Lower leg skin (tissue), 4 donors: ENCODE measurements around the gene SRCIN1. TPM values are rescaled to one million over a fixed set of nuclear protein-coding genes. Genes with fewer than 3 reads are reported as not detected.

Source experiments
- DNase-seq, 2 donors: peaks; one replicate each; pipeline ENCODE4 v3.0.0-alpha.2; 2019; ENCODE audit warnings: low spot score in 2 of 2
- H3K4me3 ChIP-seq: fragments of 200-600 bp; sonication (generic); 2 replicates; pipeline ENCODE4 v1.5.1; 2017; ENCODE audit warnings: mild to moderate bottlenecking, low read depth; ENCODE audit not compliant: poor library complexity, severe bottlenecking
- POLR2A ChIP-seq, 2 donors: fragments of 450-650 bp; IDR thresholded peaks; one replicate each; pipeline ENCODE4 v1.6.1; 2016 to 2017; ENCODE audit warnings: antibody characterized with exemption in 2 of 2, mild to moderate bottlenecking in 1 of 2, moderate library complexity in 1 of 2
- WGBS, 2 donors: methylation state at CpG; one replicate each; pipeline ENCODE4 v1.1.5; 2018; 5-methylcytosine and 5-hydroxymethylcytosine counted together
- intact Hi-C: fragments of 100-400 bp; cut with DNase I; formaldehyde crosslinking; loops from one replicate; pipeline ENCODE4 v1.15.0; 2023; ENCODE audit warnings: low total_unique reads
- total RNA-seq, 4 donors: library from RNA; depleted of rRNA; stranded (reverse); fragments of >200 nt; gene quantifications; one replicate each; pipeline ENCODE4 v1.1.0, GENCODE V29; 2016
- TF ChIP-seq, protein P1 (sequence below), 3 donors: fragments of 450-650 bp; IDR thresholded peaks; one replicate each; pipeline ENCODE4 v1.5.1; 2016; ENCODE audit warnings: antibody characterized with exemption in 3 of 3, mild to moderate bottlenecking in 3 of 3, moderate library complexity in 2 of 3

Gene SRCIN1
- total RNA-seq, 4 donors from 2014 or later, result 12.0 to 20.2 (median 15.6) TPM

DNA sequence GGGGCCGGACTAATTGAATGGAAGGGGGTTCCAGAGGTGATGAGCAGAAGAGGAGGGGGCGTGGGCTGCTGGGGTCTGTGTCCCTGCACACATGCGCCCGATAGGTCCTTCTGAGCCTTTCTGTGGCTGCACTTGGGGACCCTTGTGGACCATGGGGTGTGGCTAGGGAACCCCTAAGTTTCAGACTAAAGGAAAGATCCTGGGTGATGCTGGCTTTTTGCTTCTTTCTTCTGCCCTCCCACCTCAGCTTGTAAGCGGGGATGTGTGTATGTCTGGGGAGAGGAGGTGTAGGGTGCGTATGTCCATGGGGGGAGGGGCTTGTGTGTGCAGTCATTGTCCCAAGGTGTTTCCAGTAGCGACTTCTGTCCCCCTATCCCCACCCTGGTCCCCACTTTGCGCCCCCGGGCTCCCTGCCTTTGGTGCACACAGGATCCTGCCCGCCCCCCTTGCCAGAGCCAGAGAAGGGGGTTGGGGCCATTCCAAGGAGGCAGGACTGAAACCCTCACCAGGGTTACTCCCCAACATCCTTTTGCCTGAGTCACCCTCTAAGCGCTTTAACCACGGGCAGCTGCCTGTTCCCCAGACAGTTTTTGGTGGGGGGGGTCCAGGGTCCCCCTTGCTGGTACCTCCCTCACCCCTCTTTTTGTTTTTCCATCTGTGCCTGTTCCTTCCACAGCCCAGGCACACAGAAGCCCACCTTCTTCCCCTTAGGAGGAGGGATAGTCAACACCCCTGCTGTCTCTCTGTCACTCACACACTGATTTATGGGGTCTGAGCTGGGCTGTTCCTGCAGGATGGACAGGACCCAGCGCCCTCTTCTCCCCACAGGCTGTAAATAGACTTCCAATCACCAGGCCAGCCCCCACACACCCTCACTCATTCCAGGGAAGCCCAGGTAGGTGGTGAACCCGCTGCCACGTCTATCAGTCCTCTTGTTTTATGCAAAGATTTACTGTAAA is 94.3 kb downstream of the SRCIN1 start:
- TF ChIP-seq, protein P1, sequence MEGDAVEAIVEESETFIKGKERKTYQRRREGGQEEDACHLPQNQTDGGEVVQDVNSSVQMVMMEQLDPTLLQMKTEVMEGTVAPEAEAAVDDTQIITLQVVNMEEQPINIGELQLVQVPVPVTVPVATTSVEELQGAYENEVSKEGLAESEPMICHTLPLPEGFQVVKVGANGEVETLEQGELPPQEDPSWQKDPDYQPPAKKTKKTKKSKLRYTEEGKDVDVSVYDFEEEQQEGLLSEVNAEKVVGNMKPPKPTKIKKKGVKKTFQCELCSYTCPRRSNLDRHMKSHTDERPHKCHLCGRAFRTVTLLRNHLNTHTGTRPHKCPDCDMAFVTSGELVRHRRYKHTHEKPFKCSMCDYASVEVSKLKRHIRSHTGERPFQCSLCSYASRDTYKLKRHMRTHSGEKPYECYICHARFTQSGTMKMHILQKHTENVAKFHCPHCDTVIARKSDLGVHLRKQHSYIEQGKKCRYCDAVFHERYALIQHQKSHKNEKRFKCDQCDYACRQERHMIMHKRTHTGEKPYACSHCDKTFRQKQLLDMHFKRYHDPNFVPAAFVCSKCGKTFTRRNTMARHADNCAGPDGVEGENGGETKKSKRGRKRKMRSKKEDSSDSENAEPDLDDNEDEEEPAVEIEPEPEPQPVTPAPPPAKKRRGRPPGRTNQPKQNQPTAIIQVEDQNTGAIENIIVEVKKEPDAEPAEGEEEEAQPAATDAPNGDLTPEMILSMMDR (IDR thresholded peaks at IDR 0.05), result no peak
- TF ChIP-seq POLR2A (IDR thresholded peaks at IDR 0.05), result no peak
- 54 to 60% methylated on average over 13 to 15 of the region's 15 CpGs for WGBS, 2 donors
- intact Hi-C loops, result loop anchor here (10.0 kb wide), 1 partner anchor 153 kb away; no protein-coding TSS in a partner anchor
- no peak overlapping the region for H3K4me3 ChIP-seq
- DNase-seq, result no peak

DNA sequence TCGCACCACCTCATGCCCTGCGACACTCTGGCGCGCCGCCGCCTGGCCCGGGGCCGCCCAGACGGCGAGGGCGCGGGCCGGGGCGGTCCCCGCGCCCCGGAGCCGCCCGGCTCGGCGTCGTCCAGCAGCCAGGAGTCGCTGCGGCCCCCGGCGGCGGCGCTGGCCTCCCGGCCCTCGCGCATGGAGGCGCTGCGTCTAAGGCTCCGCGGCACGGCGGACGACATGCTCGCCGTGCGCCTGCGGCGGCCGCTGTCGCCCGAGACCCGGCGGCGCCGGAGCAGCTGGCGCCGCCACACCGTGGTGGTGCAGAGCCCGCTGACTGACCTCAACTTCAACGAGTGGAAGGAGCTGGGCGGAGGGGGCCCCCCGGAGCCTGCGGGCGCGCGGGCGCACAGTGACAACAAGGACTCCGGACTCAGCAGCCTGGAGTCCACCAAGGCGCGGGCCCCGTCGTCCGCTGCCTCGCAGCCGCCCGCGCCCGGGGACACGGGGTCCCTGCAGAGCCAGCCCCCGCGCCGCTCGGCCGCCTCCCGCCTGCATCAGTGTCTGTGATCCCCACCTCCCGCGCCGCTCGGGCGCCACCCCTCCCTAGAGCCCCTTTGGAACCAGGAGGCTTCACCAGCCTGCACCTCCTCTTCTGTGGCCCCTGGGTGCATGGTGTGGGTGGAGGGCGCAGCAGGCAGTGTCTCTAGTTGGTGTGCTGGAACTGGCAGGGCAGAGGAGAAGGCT is 95.2 kb downstream of the SRCIN1 start:
- no peak for DNase-seq
- 46 to 80% methylated on average over 1 to 51 of the region's 86 CpGs for WGBS, 2 donors
- H3K4me3 ChIP-seq, result no peak overlapping the region
- intact Hi-C loops, result loop anchor here (10.0 kb wide), 1 partner anchor 154 kb away; no protein-coding TSS in a partner anchor
- no peak for TF ChIP-seq POLR2A (IDR thresholded peaks at IDR 0.05)
- TF ChIP-seq, protein P1 (IDR thresholded peaks at IDR 0.05), result no peak

DNA sequence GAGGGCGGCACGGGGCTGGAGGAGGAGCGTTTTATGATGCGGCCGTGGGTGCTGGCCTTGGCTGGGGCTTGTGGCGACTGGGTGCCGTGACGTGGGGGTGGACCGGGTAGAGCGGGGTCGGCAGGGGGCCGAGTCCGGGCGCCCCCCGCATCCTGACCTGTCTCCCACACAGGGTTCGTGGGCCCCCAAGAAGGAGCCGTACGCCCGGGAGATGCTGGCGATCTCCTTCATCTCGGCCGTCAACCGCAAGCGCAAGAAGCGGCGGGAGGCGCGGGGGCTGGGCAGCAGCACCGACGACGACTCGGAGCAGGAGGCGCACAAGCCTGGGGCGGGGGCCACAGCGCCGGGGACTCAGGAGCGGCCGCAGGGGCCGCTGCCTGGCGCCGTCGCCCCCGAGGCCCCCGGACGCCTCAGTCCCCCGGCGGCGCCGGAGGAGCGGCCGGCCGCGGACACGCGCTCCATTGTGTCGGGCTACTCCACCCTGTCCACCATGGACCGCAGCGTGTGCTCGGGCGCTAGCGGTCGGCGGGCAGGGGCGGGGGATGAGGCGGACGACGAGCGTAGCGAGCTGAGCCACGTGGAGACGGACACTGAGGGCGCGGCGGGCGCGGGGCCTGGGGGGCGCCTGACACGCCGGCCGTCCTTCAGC is 95.9 kb downstream of the SRCIN1 start:
- intact Hi-C loops, result loop anchor here (10.0 kb wide), 1 partner anchor 155 kb away; no protein-coding TSS in a partner anchor
- no peak for DNase-seq
- no peak for TF ChIP-seq POLR2A (IDR thresholded peaks at IDR 0.05)
- TF ChIP-seq, protein P1 (IDR thresholded peaks at IDR 0.05), result no peak
- 19 to 41% methylated on average over 14 to 80 of the region's 80 CpGs for WGBS, 2 donors
- H3K4me3 ChIP-seq, result no peak overlapping the region

DNA sequence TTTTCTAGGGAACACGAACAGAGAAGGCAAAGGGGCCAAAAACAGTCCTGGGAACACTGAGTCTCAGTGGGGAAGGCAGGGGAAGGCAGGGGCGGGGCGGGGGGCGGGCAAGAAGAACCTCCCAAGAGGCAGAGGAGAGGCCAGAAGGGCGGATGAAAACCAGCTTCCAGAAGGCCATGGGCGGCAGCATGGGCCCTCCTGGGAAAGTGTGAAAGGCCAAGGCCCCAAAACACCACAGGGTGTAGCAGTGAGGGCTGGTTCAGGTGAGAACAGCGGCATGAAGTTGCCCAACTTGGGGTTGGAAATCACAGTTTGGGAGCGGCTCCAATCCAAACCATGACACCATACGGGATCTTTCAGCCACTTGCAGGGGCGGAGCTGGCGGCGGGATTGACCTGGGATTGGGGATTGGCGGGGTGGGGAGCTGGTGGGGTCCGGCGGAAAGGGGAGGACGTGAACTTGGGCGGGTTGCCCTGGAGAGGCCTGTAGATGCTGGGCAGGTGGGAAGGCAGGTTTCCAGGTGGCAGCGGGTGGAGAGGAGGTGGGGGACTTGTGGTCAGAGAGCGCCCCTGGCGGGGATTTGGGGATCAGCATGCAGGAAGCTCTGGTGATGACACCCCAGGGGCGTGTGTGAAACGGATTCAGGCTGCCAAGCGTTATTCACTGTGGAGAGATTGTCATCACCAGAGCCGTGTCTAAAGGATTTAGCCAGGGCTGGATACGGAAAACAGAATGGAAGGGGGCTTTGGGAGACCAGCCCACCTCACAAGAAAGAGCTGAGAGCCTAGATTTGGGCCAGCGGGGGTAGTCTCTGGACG is 96.6 kb downstream of the SRCIN1 start:
- H3K4me3 ChIP-seq, result no peak overlapping the region
- intact Hi-C loops, result no loop called here
- peak; percentile 74 to 94 for DNase-seq
- no peak for TF ChIP-seq POLR2A (IDR thresholded peaks at IDR 0.05)
- TF ChIP-seq, protein P1 (IDR thresholded peaks at IDR 0.05), result peak in 1 of 3 donors; percentile 65
- 43 to 51% methylated on average over 27 of the region's 27 CpGs for WGBS, 2 donors

DNA sequence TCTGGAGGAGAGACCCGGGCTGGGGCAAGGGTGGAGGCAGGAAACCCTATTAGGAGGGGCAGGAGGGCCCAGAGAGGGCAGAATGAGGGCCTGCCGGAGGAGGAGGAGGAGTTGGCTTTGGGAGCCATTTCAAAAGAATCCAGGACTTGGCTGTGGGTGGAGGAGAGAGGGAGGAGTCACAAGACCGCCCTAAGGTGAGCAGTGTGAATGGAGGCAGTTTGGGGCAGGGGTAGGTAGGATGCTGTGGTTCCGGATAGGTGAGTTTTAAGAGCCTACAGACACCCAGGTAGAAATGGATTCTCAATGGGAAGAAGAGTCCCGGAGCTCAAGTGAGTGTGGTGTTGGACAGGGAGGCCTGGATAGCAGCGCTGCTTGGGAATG is 97.2 kb downstream of the SRCIN1 start:
- DNase-seq, result no peak
- TF ChIP-seq, protein P1 (IDR thresholded peaks at IDR 0.05), result no peak
- no peak for TF ChIP-seq POLR2A (IDR thresholded peaks at IDR 0.05)
- intact Hi-C loops, result no loop called here
- WGBS, 2 donors, result 62 to 71% methylated on average over 6 of the region's 6 CpGs
- H3K4me3 ChIP-seq, result no peak overlapping the region
